NT2/D1 (cell line): ENCODE measurements around the gene VWA8.

ENCODE experiments used
- SUZ12 ChIP-seq: IDR thresholded peaks from 2 replicates; pipeline ENCODE4 v1.6.1; 2011; ENCODE audit not compliant: insufficient read length, insufficient read depth; ENCODE audit errors: extremely low read depth
- YY1 ChIP-seq: IDR thresholded peaks from 2 replicates; pipeline ENCODE4 v1.6.1; 2011; ENCODE audit not compliant: insufficient read length, insufficient read depth
- ZNF274 ChIP-seq: IDR thresholded peaks from 2 replicates; pipeline ENCODE4 v1.6.1; 2011; ENCODE audit warnings: mild to moderate bottlenecking, low read depth, low read length

DNA sequence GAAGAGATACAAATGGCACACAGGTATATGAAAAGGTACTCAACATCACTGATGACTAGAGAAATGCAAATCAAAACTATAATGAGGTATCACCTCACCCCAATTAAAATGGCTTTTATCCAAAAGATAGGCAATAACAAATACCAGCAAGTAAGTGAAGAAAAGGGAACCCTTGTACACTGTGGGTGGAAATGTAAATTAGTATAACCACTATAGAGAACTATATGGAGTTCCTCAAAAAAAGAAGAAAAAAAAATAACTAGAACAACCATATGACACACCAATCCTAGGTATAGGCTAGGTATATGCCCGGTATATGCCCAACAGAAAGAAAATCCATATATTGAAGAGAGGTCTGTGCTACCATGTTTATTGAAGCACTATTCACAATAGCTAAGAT is 150.9 kb downstream of the VWA8 start:
- TF ChIP-seq YY1, result no peak
- TF ChIP-seq ZNF274, result no peak
- TF ChIP-seq SUZ12, result no peak
